Measurements from ENCODE around the gene ROBO1. TPM values are rescaled to one million over a fixed set of nuclear protein-coding genes. Genes with fewer than 3 reads are reported as not detected.

Gene ROBO1
- polyA plus RNA-seq, 4 donors: 0.81 to 12.2 (median 2.6) TPM

GRCh38 chr3:79009861-79010260 is 757.9 kb downstream of the ROBO1 start:
- FAIRE-seq: no peak
- no peak for DNase-seq
- Histone ChIP-seq H3K36me3 (ENCODE audit: control insufficient read depth in 3 of 3, insufficient read depth in 2 of 3, low read depth in 1 of 3, low read length in 3 of 3) (no peaks in the 10 kb centered on the region), H3K4me3 (ENCODE audit: low read depth in 1 of 3, low read length in 3 of 3) (no peak overlapping the region), H3K27me3 (ENCODE audit: control insufficient read depth in 3 of 3, insufficient read depth in 3 of 3, low read length in 3 of 3) (no peaks in the 10 kb centered on the region), H3K9me3 (ENCODE audit: control insufficient read depth in 2 of 2, insufficient read depth in 1 of 2, low read depth in 1 of 2, low read length in 1 of 2) (no peaks in the 10 kb centered on the region), H3K27ac (ENCODE audit: low read depth in 1 of 3, low read length in 2 of 3) (no peak overlapping the region), H3K4me1 (ENCODE audit: control insufficient read depth in 3 of 3, insufficient read depth in 2 of 3, low read depth in 1 of 3, low read length in 2 of 3) (no peaks in the 10 kb centered on the region)

- FAIRE-seq (no peak), DNase-seq (no peak)
- H3K27ac ChIP-seq (ENCODE audit: low read depth in 1 of 3, low read length in 2 of 3): no peak overlapping the region
- H3K36me3 ChIP-seq (ENCODE audit: control insufficient read depth in 3 of 3, insufficient read depth in 2 of 3, low read depth in 1 of 3, low read length in 3 of 3): no peaks in the 10 kb centered on the region
- no peak overlapping the region for H3K4me3 ChIP-seq (ENCODE audit: low read depth in 1 of 3, low read length in 3 of 3)
- 7 to 58% (median 28%) methylated on average over 1 of the region's 1 CpG for WGBS, 3 donors
- H3K4me1 ChIP-seq (ENCODE audit: control insufficient read depth in 3 of 3, insufficient read depth in 2 of 3, low read depth in 1 of 3, low read length in 2 of 3): no peaks in the 10 kb centered on the region
- no peaks in the 10 kb centered on the region for H3K9me3 ChIP-seq (ENCODE audit: control insufficient read depth in 2 of 2, insufficient read depth in 1 of 2, low read depth in 1 of 2, low read length in 1 of 2)
- no peaks in the 10 kb centered on the region for H3K27me3 ChIP-seq (ENCODE audit: control insufficient read depth in 3 of 3, insufficient read depth in 3 of 3, low read length in 3 of 3)
Observed at GRCh38 chr3:79006077-79006476, 761.7 kb downstream of the ROBO1 start.

GRCh38 chr3:79005084-79005483 is 762.7 kb downstream of the ROBO1 start:
- no peak for DNase-seq
- no peak for FAIRE-seq
- no peak overlapping the region for H3K27ac ChIP-seq (ENCODE audit: low read depth in 1 of 3, low read length in 2 of 3)
- H3K27me3 ChIP-seq (ENCODE audit: control insufficient read depth in 3 of 3, insufficient read depth in 3 of 3, low read length in 3 of 3): no peaks in the 10 kb centered on the region
- no peaks in the 10 kb centered on the region for H3K9me3 ChIP-seq (ENCODE audit: control insufficient read depth in 2 of 2, insufficient read depth in 1 of 2, low read depth in 1 of 2, low read length in 1 of 2)
- 63 to 76% (median 67%) methylated on average over 6 of the region's 6 CpGs for WGBS, 3 donors
- no peaks in the 10 kb centered on the region for H3K4me1 ChIP-seq (ENCODE audit: control insufficient read depth in 3 of 3, insufficient read depth in 2 of 3, low read depth in 1 of 3, low read length in 2 of 3)
- H3K36me3 ChIP-seq (ENCODE audit: control insufficient read depth in 3 of 3, insufficient read depth in 2 of 3, low read depth in 1 of 3, low read length in 3 of 3): no peaks in the 10 kb centered on the region
- no peak overlapping the region for H3K4me3 ChIP-seq (ENCODE audit: low read depth in 1 of 3, low read length in 3 of 3)

- WGBS, 3 donors: 89 to 95% (median 89%) methylated on average over 1 of the region's 1 CpG
- no peaks in the 10 kb centered on the region for H3K36me3 ChIP-seq (ENCODE audit: control insufficient read depth in 3 of 3, insufficient read depth in 2 of 3, low read depth in 1 of 3, low read length in 3 of 3)
- no peaks in the 10 kb centered on the region for H3K9me3 ChIP-seq (ENCODE audit: control insufficient read depth in 2 of 2, insufficient read depth in 1 of 2, low read depth in 1 of 2, low read length in 1 of 2)
- H3K4me1 ChIP-seq (ENCODE audit: control insufficient read depth in 3 of 3, insufficient read depth in 2 of 3, low read depth in 1 of 3, low read length in 2 of 3): no peaks in the 10 kb centered on the region
- DNase-seq (no peak), FAIRE-seq (no peak)
- no peak overlapping the region for H3K4me3 ChIP-seq (ENCODE audit: low read depth in 1 of 3, low read length in 3 of 3)
- H3K27ac ChIP-seq (ENCODE audit: low read depth in 1 of 3, low read length in 2 of 3): no peak overlapping the region
- no peaks in the 10 kb centered on the region for H3K27me3 ChIP-seq (ENCODE audit: control insufficient read depth in 3 of 3, insufficient read depth in 3 of 3, low read length in 3 of 3)
Observed at GRCh38 chr3:79003994-79004393, 763.8 kb downstream of the ROBO1 start.

- H3K27me3 ChIP-seq (ENCODE audit: control insufficient read depth in 3 of 3, insufficient read depth in 3 of 3, low read length in 3 of 3): no peaks in the 10 kb centered on the region
- no peak overlapping the region for H3K27ac ChIP-seq (ENCODE audit: low read depth in 1 of 3, low read length in 2 of 3)
- H3K36me3 ChIP-seq (ENCODE audit: control insufficient read depth in 3 of 3, insufficient read depth in 2 of 3, low read depth in 1 of 3, low read length in 3 of 3): no peaks in the 10 kb centered on the region
- 48 to 57% (median 52%) methylated on average over 4 of the region's 4 CpGs for WGBS, 3 donors
- FAIRE-seq (no peak), DNase-seq (no peak)
- no peak overlapping the region for H3K4me3 ChIP-seq (ENCODE audit: low read depth in 1 of 3, low read length in 3 of 3)
- H3K9me3 ChIP-seq (ENCODE audit: control insufficient read depth in 2 of 2, insufficient read depth in 1 of 2, low read depth in 1 of 2, low read length in 1 of 2): no peaks in the 10 kb centered on the region
- no peaks in the 10 kb centered on the region for H3K4me1 ChIP-seq (ENCODE audit: control insufficient read depth in 3 of 3, insufficient read depth in 2 of 3, low read depth in 1 of 3, low read length in 2 of 3)
Observed at GRCh38 chr3:79002465-79003372, 765.1 kb downstream of the ROBO1 start.

GRCh38 chr3:79001255-79001654 is 766.5 kb downstream of the ROBO1 start:
- 77 to 93% (median 88%) methylated on average over 3 of the region's 3 CpGs for WGBS, 3 donors
- Histone ChIP-seq H3K9me3 (ENCODE audit: control insufficient read depth in 2 of 2, insufficient read depth in 1 of 2, low read depth in 1 of 2, low read length in 1 of 2) (no peaks in the 10 kb centered on the region), H3K4me1 (ENCODE audit: control insufficient read depth in 3 of 3, insufficient read depth in 2 of 3, low read depth in 1 of 3, low read length in 2 of 3) (no peaks in the 10 kb centered on the region), H3K27ac (ENCODE audit: low read depth in 1 of 3, low read length in 2 of 3) (no peak overlapping the region), H3K27me3 (ENCODE audit: control insufficient read depth in 3 of 3, insufficient read depth in 3 of 3, low read length in 3 of 3) (no peaks in the 10 kb centered on the region), H3K36me3 (ENCODE audit: control insufficient read depth in 3 of 3, insufficient read depth in 2 of 3, low read depth in 1 of 3, low read length in 3 of 3) (no peaks in the 10 kb centered on the region), H3K4me3 (ENCODE audit: low read depth in 1 of 3, low read length in 3 of 3) (no peak overlapping the region)
- no peak for FAIRE-seq
- DNase-seq: no peak

GRCh38 chr3:78999139-78999538 is 768.7 kb downstream of the ROBO1 start:
- H3K27me3 ChIP-seq (ENCODE audit: control insufficient read depth in 3 of 3, insufficient read depth in 3 of 3, low read length in 3 of 3): no peaks in the 10 kb centered on the region
- DNase-seq: no peak
- no peaks in the 10 kb centered on the region for H3K4me1 ChIP-seq (ENCODE audit: control insufficient read depth in 3 of 3, insufficient read depth in 2 of 3, low read depth in 1 of 3, low read length in 2 of 3)
- no peaks in the 10 kb centered on the region for H3K36me3 ChIP-seq (ENCODE audit: control insufficient read depth in 3 of 3, insufficient read depth in 2 of 3, low read depth in 1 of 3, low read length in 3 of 3)
- 85 to 90% (median 85%) methylated on average over 2 of the region's 2 CpGs for WGBS, 3 donors
- no peaks in the 10 kb centered on the region for H3K9me3 ChIP-seq (ENCODE audit: control insufficient read depth in 2 of 2, insufficient read depth in 1 of 2, low read depth in 1 of 2, low read length in 1 of 2)
- no peak for FAIRE-seq
- no peak overlapping the region for H3K4me3 ChIP-seq (ENCODE audit: low read depth in 1 of 3, low read length in 3 of 3)
- no peak overlapping the region for H3K27ac ChIP-seq (ENCODE audit: low read depth in 1 of 3, low read length in 2 of 3)

GRCh38 chr3:78995087-78995486 is 772.7 kb downstream of the ROBO1 start:
- FAIRE-seq (no peak), DNase-seq (no peak)
- H3K36me3 ChIP-seq (ENCODE audit: control insufficient read depth in 3 of 3, insufficient read depth in 2 of 3, low read depth in 1 of 3, low read length in 3 of 3): no peaks in the 10 kb centered on the region
- H3K27ac ChIP-seq (ENCODE audit: low read depth in 1 of 3, low read length in 2 of 3): no peak overlapping the region
- H3K4me3 ChIP-seq (ENCODE audit: low read depth in 1 of 3, low read length in 3 of 3): no peak overlapping the region
- H3K9me3 ChIP-seq (ENCODE audit: control insufficient read depth in 2 of 2, insufficient read depth in 1 of 2, low read depth in 1 of 2, low read length in 1 of 2): peaks cover 0 to 3% of the 10 kb centered on the region in 2 donors
- no peaks in the 10 kb centered on the region for H3K4me1 ChIP-seq (ENCODE audit: control insufficient read depth in 3 of 3, insufficient read depth in 2 of 3, low read depth in 1 of 3, low read length in 2 of 3)
- no peaks in the 10 kb centered on the region for H3K27me3 ChIP-seq (ENCODE audit: control insufficient read depth in 3 of 3, insufficient read depth in 3 of 3, low read length in 3 of 3)
- WGBS, 3 donors: 91 to 98% (median 95%) methylated on average over 5 of the region's 5 CpGs

All from small intestine (tissue), 7 donors.